GM19455 (cell line): ENCODE data around the gene KIAA0825.
"Not testable (repeated sequence)": the region's sequence is repeated elsewhere in the genome, so short reads cannot be mapped to it uniquely, and the experiment has no call there.

Source experiments
- ATAC-seq: cut with Tn5 transposase; IDR thresholded peaks from one replicate; pipeline ENCODE4 v1.9.1; 2021; ENCODE audit not compliant: unreplicated experiment

KIAA0825 gene

GRCh38 chr5:94375801-94376200, 242.6 kb downstream of the KIAA0825 start:
- ATAC-seq = no peak

GRCh38 chr5:94374336-94374735, 244.1 kb downstream of the KIAA0825 start:
- no peak for ATAC-seq

GRCh38 chr5:94367900-94368299, 250.5 kb downstream of the KIAA0825 start:
- ATAC-seq = no peak

GRCh38 chr5:94366811-94367210, 251.6 kb downstream of the KIAA0825 start:
- no peak for ATAC-seq

- ATAC-seq = no peak
These were observed 255.5 kb downstream of the KIAA0825 start for GRCh38 chr5:94362857-94363256.

- ATAC-seq = no peak
These were observed 256.3 kb downstream of the KIAA0825 start for GRCh38 chr5:94361832-94362796.

- no peak for ATAC-seq
These were observed 257.2 kb downstream of the KIAA0825 start for GRCh38 chr5:94361161-94361560.

- no peak for ATAC-seq
These were observed 257.8 kb downstream of the KIAA0825 start for GRCh38 chr5:94360382-94361130.

- no peak for ATAC-seq
These were observed 258.5 kb downstream of the KIAA0825 start for GRCh38 chr5:94359880-94360279.

- no peak for ATAC-seq
These were observed 262.6 kb downstream of the KIAA0825 start for GRCh38 chr5:94355811-94356210.

- ATAC-seq = not testable (repeated sequence)
These were observed 263.4 kb downstream of the KIAA0825 start for GRCh38 chr5:94354837-94355485.

GRCh38 chr5:94353605-94354004, 264.8 kb downstream of the KIAA0825 start:
- ATAC-seq = no peak

GRCh38 chr5:94347130-94347529, 271.3 kb downstream of the KIAA0825 start:
- ATAC-seq = no peak

GRCh38 chr5:94345257-94345656, 273.1 kb downstream of the KIAA0825 start:
- no peak for ATAC-seq

- ATAC-seq = no peak
These were observed 280.8 kb downstream of the KIAA0825 start for GRCh38 chr5:94337617-94338016.

- ATAC-seq = no peak
These were observed 282.5 kb downstream of the KIAA0825 start for GRCh38 chr5:94335936-94336335.

- no peak for ATAC-seq
These were observed 289.3 kb downstream of the KIAA0825 start for GRCh38 chr5:94329115-94329514.

- no peak for ATAC-seq
These were observed 291.8 kb downstream of the KIAA0825 start for GRCh38 chr5:94326586-94326985.

- no peak for ATAC-seq
These were observed 301.2 kb downstream of the KIAA0825 start for GRCh38 chr5:94316916-94317838.

- ATAC-seq = no peak
These were observed 303.8 kb downstream of the KIAA0825 start for GRCh38 chr5:94314460-94315131.
